Type B pancreatic cell (in vitro differentiated cells): ENCODE data around the gene BBS9. TPM values are rescaled to one million over a fixed set of nuclear protein-coding genes. Genes with fewer than 3 reads are reported as not detected.

ENCODE experiments used
- DNase-seq: peaks from one replicate; pipeline ENCODE4 v3.0.0; 2021; ENCODE audit warnings: mixed read lengths; ENCODE audit not compliant: unreplicated experiment; ENCODE audit errors: extremely low spot score
- H3K27ac Mint-ChIP-seq: 2 replicates; pipeline ENCODE4 v1.8.0; 2021; ENCODE audit warnings: mild to moderate bottlenecking, mixed read lengths
- H3K27me3 Mint-ChIP-seq: 2 replicates; pipeline ENCODE4 v1.8.0; 2021; ENCODE audit warnings: mixed read lengths
- H3K36me3 Mint-ChIP-seq: 2 replicates; pipeline ENCODE4 v1.8.0; 2021; ENCODE audit warnings: mixed read lengths
- H3K4me1 Mint-ChIP-seq: one replicate; pipeline ENCODE4 v1.8.0; 2021; ENCODE audit warnings: mixed read lengths; ENCODE audit not compliant: unreplicated experiment
- H3K4me3 Mint-ChIP-seq: 2 replicates; pipeline ENCODE4 v1.8.0; 2021; ENCODE audit warnings: mild to moderate bottlenecking, mixed read lengths
- H3K9me3 Mint-ChIP-seq: 2 replicates; pipeline ENCODE4 v1.8.0; 2021; ENCODE audit warnings: mixed read lengths
- CTCF ChIP-seq: fragments of 200-600 bp; sonication (generic); conservative IDR thresholded peaks from 2 replicates; pipeline ENCODE4 v1.5.0; 2021; ENCODE audit warnings: antibody characterized with exemption, mild to moderate bottlenecking
- total RNA-seq: library from RNA; stranded (reverse); gene quantifications from 2 replicates; pipeline ENCODE4 v1.2.1, GENCODE V29; 2021; ENCODE audit warnings: low replicate concordance

Gene BBS9
- total RNA-seq, 1 donor from 2014 or later = 19.7 TPM

DNA sequence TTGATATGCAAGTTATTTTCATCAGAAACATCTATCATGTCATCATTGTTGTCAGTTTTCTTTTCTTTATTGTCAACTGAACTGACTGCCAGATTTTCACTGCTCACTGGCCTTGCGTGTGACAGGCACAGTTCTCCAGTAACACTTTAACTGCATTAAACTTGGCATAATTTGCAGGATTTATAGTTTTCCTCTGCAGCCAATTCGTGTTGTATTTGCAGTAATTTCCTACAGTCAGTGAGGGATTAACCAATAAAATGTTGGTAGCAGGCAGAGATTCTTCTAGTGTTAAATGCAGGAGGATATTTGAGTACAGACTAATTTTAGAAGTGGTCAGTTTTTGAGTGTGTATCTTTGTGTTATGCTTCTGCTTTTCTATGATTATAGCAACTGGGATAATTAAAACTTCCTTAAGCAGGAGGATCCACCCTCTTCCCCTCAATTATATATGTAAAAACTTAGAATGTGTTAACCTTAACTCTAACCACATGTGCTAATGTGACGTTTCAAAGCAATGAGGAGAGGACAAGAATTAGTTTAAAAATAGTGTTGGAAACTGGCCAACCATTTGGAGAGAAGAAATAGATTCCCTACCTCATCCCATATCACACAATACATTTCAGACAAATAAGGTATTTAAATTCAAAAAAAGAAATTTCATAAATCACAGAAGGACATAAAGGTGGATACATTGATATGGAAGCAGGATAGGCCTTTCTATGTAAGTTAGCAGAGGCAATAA, 410.5 kb downstream of the BBS9 start:
- Mint-ChIP-seq H3K27ac (no peak overlapping the region), H3K4me1 (peaks cover 16% of the 10 kb centered on the region), H3K36me3 (peaks cover 19% of the 10 kb centered on the region), H3K4me3 (no peak overlapping the region), H3K27me3 (no peaks in the 10 kb centered on the region), H3K9me3 (peaks cover 17% of the 10 kb centered on the region)
- no peak for TF ChIP-seq CTCF
- DNase-seq = no peak

DNA sequence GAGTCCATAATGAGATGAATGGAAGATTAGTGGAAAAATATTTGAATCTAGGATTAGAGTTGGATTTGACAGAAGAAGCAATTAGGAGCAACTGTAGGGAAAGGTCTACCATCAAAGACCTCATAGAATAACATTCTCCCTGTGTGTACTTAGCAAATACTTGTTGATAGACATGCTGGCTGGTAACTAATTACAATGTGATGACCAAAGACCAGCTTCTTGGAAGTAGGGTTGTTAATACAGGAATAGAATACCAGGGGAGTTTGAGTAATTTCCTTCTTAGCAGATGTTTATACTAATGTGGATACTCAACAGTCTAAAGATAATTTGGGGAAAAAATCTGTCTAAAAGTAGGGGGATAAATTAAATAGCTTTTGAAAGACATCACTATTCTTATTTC, 418.5 kb downstream of the BBS9 start:
- H3K27ac Mint-ChIP-seq = no peak overlapping the region
- TF ChIP-seq CTCF = no peak
- no peak for DNase-seq
- no peaks in the 10 kb centered on the region for H3K4me1 Mint-ChIP-seq
- H3K27me3 Mint-ChIP-seq = no peaks in the 10 kb centered on the region
- peaks cover 7% of the 10 kb centered on the region for H3K9me3 Mint-ChIP-seq
- H3K4me3 Mint-ChIP-seq = no peak overlapping the region
- no peaks in the 10 kb centered on the region for H3K36me3 Mint-ChIP-seq

- H3K4me3 Mint-ChIP-seq = no peak overlapping the region
- H3K27ac Mint-ChIP-seq = no peak overlapping the region
- H3K36me3 Mint-ChIP-seq = no peaks in the 10 kb centered on the region
- no peaks in the 10 kb centered on the region for H3K27me3 Mint-ChIP-seq
- H3K4me1 Mint-ChIP-seq = no peaks in the 10 kb centered on the region
- no peaks in the 10 kb centered on the region for H3K9me3 Mint-ChIP-seq
- no peak for DNase-seq
- no peak for TF ChIP-seq CTCF
Observed at GRCh38 chr7:33550363-33550762, 421.0 kb downstream of the BBS9 start.

DNA sequence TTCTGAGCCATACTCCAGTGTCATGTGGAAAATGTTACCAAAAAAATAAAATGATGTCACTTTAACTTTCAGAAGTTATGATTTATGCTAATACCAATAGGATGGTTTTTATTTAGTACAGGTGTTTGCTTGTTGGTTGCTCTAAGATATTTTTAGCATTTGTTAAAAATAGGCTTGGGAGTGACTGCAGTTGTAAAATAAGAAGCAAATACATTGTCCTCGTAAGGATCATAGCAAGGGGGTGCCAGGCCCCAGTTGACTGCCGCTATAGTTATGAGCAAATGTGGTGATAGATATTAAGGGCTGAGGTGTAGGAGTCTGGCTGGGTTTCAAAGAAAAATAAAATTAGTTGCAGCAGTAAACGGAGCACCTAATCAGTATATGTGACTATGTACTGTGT, 421.6 kb downstream of the BBS9 start:
- H3K4me1 Mint-ChIP-seq = no peaks in the 10 kb centered on the region
- H3K27me3 Mint-ChIP-seq = no peaks in the 10 kb centered on the region
- H3K36me3 Mint-ChIP-seq = no peaks in the 10 kb centered on the region
- H3K4me3 Mint-ChIP-seq = no peak overlapping the region
- no peak for DNase-seq
- no peak overlapping the region for H3K27ac Mint-ChIP-seq
- TF ChIP-seq CTCF = no peak
- no peaks in the 10 kb centered on the region for H3K9me3 Mint-ChIP-seq

- Mint-ChIP-seq H3K4me3 (no peak overlapping the region), H3K9me3 (no peaks in the 10 kb centered on the region), H3K36me3 (peaks cover 4% of the 10 kb centered on the region), H3K27ac (no peak overlapping the region), H3K27me3 (no peaks in the 10 kb centered on the region), H3K4me1 (no peaks in the 10 kb centered on the region)
- no peak for DNase-seq
- no peak for TF ChIP-seq CTCF
Observed at GRCh38 chr7:33554046-33554445, 424.7 kb downstream of the BBS9 start.
